Fibroblast of lung (primary cell): ENCODE results near the gene CDH4. TPM values are rescaled to one million over a fixed set of nuclear protein-coding genes. Genes with fewer than 3 reads are reported as not detected.

Experiments used
- DNase-seq, 2 donors: peaks; one replicate each; pipeline versions ENCODE4 v3.0.0 to v3.0.0-alpha.2; 2010; ENCODE audit warnings: low read depth in 2 of 2
- H2AFZ ChIP-seq: 2 replicates; pipeline ENCODE4 v1.5.1; 2012; ENCODE audit warnings: low read length, control low read depth, inconsistent platforms
- H3K27ac ChIP-seq: 2 replicates; pipeline ENCODE4 v1.5.1; 2011; ENCODE audit warnings: low read length, control low read depth; ENCODE audit not compliant: insufficient read depth
- H3K27me3 ChIP-seq: 2 replicates; pipeline ENCODE4 v1.5.1; 2011; ENCODE audit warnings: mild to moderate bottlenecking, low read length; ENCODE audit not compliant: control insufficient read depth, insufficient read depth
- H3K36me3 ChIP-seq: 2 replicates; pipeline ENCODE4 v1.5.1; 2011; ENCODE audit warnings: low read length; ENCODE audit not compliant: control insufficient read depth, insufficient read depth
- H3K4me1 ChIP-seq: 2 replicates; pipeline ENCODE4 v1.5.1; 2011; ENCODE audit warnings: low read length; ENCODE audit not compliant: control insufficient read depth, insufficient read depth; ENCODE audit errors: extremely low read depth
- H3K4me2 ChIP-seq: 2 replicates; pipeline ENCODE4 v1.5.1; 2011; ENCODE audit warnings: low read length, control low read depth; ENCODE audit not compliant: insufficient read depth; ENCODE audit errors: extremely low read depth
- H3K4me3 ChIP-seq, 4 experiments: fragments of 200-600 bp in 1 of 4; sonication (generic) in 1 of 4; replicated peaks in 1 of 4; 2 replicates each; pipeline ENCODE4 v1.5.1; 2011 to 2016; ENCODE audit warnings: low read length in 4 of 4, low read depth in 3 of 4, mild to moderate bottlenecking in 3 of 4, control low read depth in 2 of 4, inconsistent platforms in 1 of 4, mixed read lengths in 1 of 4; ENCODE audit not compliant: insufficient read depth in 1 of 4; ENCODE audit errors: control extremely low read depth in 1 of 4
- H3K79me2 ChIP-seq: 2 replicates; pipeline ENCODE4 v1.5.1; 2012; ENCODE audit warnings: mild to moderate bottlenecking, low read length, inconsistent platforms; ENCODE audit not compliant: control insufficient read depth, insufficient read depth
- H3K9ac ChIP-seq: 2 replicates; pipeline ENCODE4 v1.5.1; 2011; ENCODE audit warnings: mild to moderate bottlenecking, low read length, control low read depth; ENCODE audit not compliant: insufficient read depth
- H3K9me3 ChIP-seq: 2 replicates; pipeline ENCODE4 v1.5.1; 2012; ENCODE audit warnings: low read depth, low read length; ENCODE audit not compliant: control insufficient read depth, insufficient read depth
- H4K20me1 ChIP-seq: 2 replicates; pipeline ENCODE4 v1.5.1; 2011; ENCODE audit warnings: low read length; ENCODE audit not compliant: control insufficient read depth, insufficient read depth; ENCODE audit errors: extremely low read depth
- EZH2 ChIP-seq: IDR thresholded peaks from 2 replicates; pipeline ENCODE4 v1.5.1; 2012; ENCODE audit warnings: low read length, control low read depth, mild to moderate bottlenecking; ENCODE audit errors: missing control alignments
- polyA plus RNA-seq, 2 donors: library from polyadenylated mRNA; depleted of rRNA in 1 of 2; stranded (reverse) in 1 of 2; unstranded in 1 of 2; fragments of >200 nt; gene quantifications; 2 replicates each; pipeline ENCODE4 v1.2.1, GENCODE V29; 2011 to 2012; ENCODE audit warnings: missing spikeins in 1 of 2
- total RNA-seq: library from RNA; depleted of rRNA; stranded (reverse); fragments of >200 nt; gene quantifications from 2 replicates; pipeline ENCODE4 v1.2.1, GENCODE V29; 2014
- TF ChIP-seq, protein P1 (sequence below), 2 donors: IDR thresholded peaks in 1 of 2; conservative IDR thresholded peaks in 1 of 2; 1 replicate in 1 of 2; 2 replicates in 1 of 2; pipeline ENCODE4 v1.5.1; 2011 to 2012; ENCODE audit warnings: low read length in 2 of 2, control low read depth in 1 of 2, inconsistent platforms in 1 of 2, low read depth in 1 of 2, mild to moderate bottlenecking in 1 of 2

Gene CDH4
- total and polyA plus RNA-seq, 2 donors (not counting 1 experiment from before 2014, with no cell fraction given), result 4.8 to 6.8 TPM

DNA sequence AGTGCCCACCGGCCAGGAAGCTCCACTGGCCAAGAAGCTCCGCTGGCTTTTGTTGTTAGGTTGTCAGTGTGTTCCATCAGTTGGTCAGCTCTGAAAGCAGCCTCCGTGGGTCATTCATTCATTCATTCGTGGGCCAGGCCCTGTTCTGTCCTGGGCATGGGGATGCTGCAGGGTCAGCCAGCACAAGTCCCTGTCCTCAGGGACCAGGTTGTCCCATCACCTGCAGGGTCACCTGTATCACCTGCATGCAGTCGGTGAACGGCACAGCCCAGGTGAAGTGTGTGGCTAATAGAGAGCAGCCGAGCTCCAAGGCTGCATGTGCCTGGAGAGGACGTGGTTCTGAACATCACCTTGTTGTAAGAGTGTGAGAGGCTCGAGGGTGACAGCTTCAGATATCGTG is 403.5 kb downstream of the CDH4 start:
- DNase-seq, result no peak
- Histone ChIP-seq H3K4me3 (no peak overlapping the region), H3K27me3 (no peaks in the 10 kb centered on the region), H2AFZ (no peak overlapping the region), H3K79me2 (no peaks in the 10 kb centered on the region), H3K4me1 (no peaks in the 10 kb centered on the region), H3K9me3 (no peaks in the 10 kb centered on the region), H3K27ac (no peak overlapping the region), H4K20me1 (no peaks in the 10 kb centered on the region), H3K9ac (no peak overlapping the region), H3K4me2 (no peak overlapping the region), H3K36me3 (no peaks in the 10 kb centered on the region)
- TF ChIP-seq, protein P1, sequence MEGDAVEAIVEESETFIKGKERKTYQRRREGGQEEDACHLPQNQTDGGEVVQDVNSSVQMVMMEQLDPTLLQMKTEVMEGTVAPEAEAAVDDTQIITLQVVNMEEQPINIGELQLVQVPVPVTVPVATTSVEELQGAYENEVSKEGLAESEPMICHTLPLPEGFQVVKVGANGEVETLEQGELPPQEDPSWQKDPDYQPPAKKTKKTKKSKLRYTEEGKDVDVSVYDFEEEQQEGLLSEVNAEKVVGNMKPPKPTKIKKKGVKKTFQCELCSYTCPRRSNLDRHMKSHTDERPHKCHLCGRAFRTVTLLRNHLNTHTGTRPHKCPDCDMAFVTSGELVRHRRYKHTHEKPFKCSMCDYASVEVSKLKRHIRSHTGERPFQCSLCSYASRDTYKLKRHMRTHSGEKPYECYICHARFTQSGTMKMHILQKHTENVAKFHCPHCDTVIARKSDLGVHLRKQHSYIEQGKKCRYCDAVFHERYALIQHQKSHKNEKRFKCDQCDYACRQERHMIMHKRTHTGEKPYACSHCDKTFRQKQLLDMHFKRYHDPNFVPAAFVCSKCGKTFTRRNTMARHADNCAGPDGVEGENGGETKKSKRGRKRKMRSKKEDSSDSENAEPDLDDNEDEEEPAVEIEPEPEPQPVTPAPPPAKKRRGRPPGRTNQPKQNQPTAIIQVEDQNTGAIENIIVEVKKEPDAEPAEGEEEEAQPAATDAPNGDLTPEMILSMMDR (conservative IDR thresholded peaks at IDR 0.05 in 1 of 2, IDR thresholded peaks at IDR 0.05 in 1 of 2; ENCODE audit: low read depth in 1 of 2, low read length in 2 of 2), result no peak
- no peak for TF ChIP-seq EZH2

DNA sequence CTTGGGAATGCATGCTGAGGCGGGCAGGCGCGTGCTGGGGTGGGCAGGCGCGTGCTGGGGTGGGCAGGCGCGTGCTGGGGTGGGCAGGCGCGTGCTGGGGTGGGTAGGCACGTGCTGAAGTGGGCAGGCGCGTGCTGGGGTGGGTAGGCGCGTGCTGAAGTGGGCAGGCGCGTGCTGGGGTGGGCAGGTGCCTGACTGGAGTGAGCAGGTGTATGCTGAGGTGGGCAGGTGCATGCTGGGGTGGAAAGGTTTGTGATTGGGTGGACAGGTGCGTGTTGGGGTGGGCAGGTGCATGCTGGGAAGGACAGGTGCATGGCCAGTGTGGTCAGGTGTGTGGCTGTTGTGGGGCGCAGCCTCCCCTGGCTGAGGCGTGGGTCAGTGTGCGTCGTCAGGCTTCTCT is 404.1 kb downstream of the CDH4 start:
- H3K4me3 ChIP-seq, result no peak overlapping the region
- no peak overlapping the region for H3K9ac ChIP-seq
- H3K4me2 ChIP-seq, result no peak overlapping the region
- H2AFZ ChIP-seq, result no peak overlapping the region
- no peaks in the 10 kb centered on the region for H3K27me3 ChIP-seq
- no peaks in the 10 kb centered on the region for H3K79me2 ChIP-seq
- no peaks in the 10 kb centered on the region for H4K20me1 ChIP-seq
- TF ChIP-seq, protein P1 (conservative IDR thresholded peaks at IDR 0.05 in 1 of 2, IDR thresholded peaks at IDR 0.05 in 1 of 2; ENCODE audit: low read depth in 1 of 2, low read length in 2 of 2), result no peak
- no peak for TF ChIP-seq EZH2
- no peaks in the 10 kb centered on the region for H3K9me3 ChIP-seq
- DNase-seq, result no peak
- no peaks in the 10 kb centered on the region for H3K4me1 ChIP-seq
- H3K36me3 ChIP-seq, result no peaks in the 10 kb centered on the region
- H3K27ac ChIP-seq, result no peak overlapping the region

DNA sequence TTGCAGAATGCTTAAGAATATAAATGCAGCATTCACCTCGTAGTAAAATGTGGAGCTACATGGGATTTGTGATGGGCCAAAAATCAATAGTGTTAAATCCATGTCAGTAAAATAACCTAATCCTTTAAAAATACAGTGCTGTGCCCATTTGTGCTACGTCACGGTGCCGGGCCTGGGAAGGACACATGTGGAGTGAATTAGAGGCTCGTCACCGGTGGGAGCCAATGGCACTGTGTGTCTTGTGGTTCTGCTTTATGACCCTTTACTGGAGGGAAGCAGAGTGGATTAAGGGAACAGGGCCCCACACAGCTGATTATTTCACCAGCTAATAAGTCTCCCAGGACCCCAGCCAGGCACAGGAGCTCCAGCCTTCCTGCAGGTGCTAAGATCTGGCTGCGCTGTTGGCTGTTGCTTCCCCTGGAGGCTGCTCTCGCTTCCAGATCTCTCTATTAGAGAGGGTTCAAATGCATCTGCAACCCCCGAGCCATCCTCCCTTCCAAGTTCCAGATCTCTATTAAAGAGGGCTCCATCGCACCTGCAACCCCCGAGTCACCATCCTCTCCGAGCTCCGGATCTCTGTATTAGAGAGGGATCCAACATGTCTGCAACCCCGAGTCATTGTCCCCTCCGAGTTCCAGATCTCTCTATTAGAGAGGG is 405.8 kb downstream of the CDH4 start:
- no peaks in the 10 kb centered on the region for H3K36me3 ChIP-seq
- H3K9me3 ChIP-seq, result no peaks in the 10 kb centered on the region
- no peaks in the 10 kb centered on the region for H3K4me1 ChIP-seq
- DNase-seq, result no peak
- H3K27me3 ChIP-seq, result no peaks in the 10 kb centered on the region
- no peak overlapping the region for H3K4me3 ChIP-seq
- no peaks in the 10 kb centered on the region for H4K20me1 ChIP-seq
- no peak overlapping the region for H3K9ac ChIP-seq
- H3K27ac ChIP-seq, result no peak overlapping the region
- no peak overlapping the region for H2AFZ ChIP-seq
- H3K4me2 ChIP-seq, result no peak overlapping the region
- no peaks in the 10 kb centered on the region for H3K79me2 ChIP-seq
- TF ChIP-seq, protein P1 (conservative IDR thresholded peaks at IDR 0.05 in 1 of 2, IDR thresholded peaks at IDR 0.05 in 1 of 2; ENCODE audit: low read depth in 1 of 2, low read length in 2 of 2), result no peak
- no peak for TF ChIP-seq EZH2
